Fibroblast of lung (primary cell): ENCODE results near the gene OAF.

Source experiments
- CTCF ChIP-seq, 2 donors: IDR thresholded peaks in 1 of 2; conservative IDR thresholded peaks in 1 of 2; 1 replicate in 1 of 2; 2 replicates in 1 of 2; pipeline ENCODE4 v1.5.1; 2011 to 2012; ENCODE audit warnings: low read length in 2 of 2, control low read depth in 1 of 2, inconsistent platforms in 1 of 2, low read depth in 1 of 2, mild to moderate bottlenecking in 1 of 2
- EZH2 ChIP-seq: IDR thresholded peaks from 2 replicates; pipeline ENCODE4 v1.5.1; 2012; ENCODE audit warnings: low read length, control low read depth, mild to moderate bottlenecking; ENCODE audit errors: missing control alignments

- no peak for TF ChIP-seq EZH2
- TF ChIP-seq CTCF (conservative IDR thresholded peaks at IDR 0.05 in 1 of 2, IDR thresholded peaks at IDR 0.05 in 1 of 2; ENCODE audit: low read depth in 1 of 2, low read length in 2 of 2): no peak
Measured at GRCh38 chr11:120270386-120270785, 59.6 kb downstream of the OAF start.
